HepG2 (cell line): ENCODE data around the gene PMVK. TPM values are rescaled to one million over a fixed set of nuclear protein-coding genes. Genes with fewer than 3 reads are reported as not detected.

Source experiments
- FOXA1 ChIP-seq, 2 experiments: fragments of 450-650 bp in 1 of 2; sonication (generic) in 1 of 2; formaldehyde crosslinking in 1 of 2; IDR thresholded peaks; 2 replicates each; pipeline versions ENCODE4 v1.4.0 to v1.6.1; 2016 to 2020; ENCODE audit warnings: missing genetic modification reagents in 1 of 2
- GABPB1 ChIP-seq: IDR thresholded peaks from 2 replicates; pipeline ENCODE4 v1.6.1; 2016; ENCODE audit warnings: mild to moderate bottlenecking, missing genetic modification reagents, moderate library complexity, missing compliant biosample characterization
- IKZF4 ChIP-seq: sonication (generic); formaldehyde crosslinking; IDR thresholded peaks from 2 replicates; pipeline ENCODE4 v1.5.1; 2020; ENCODE audit warnings: borderline replicate concordance, mild to moderate bottlenecking, low read depth, missing genetic modification reagents; ENCODE audit errors: not compliant biosample characterization
- JDP2 ChIP-seq: sonication (generic); formaldehyde crosslinking; IDR thresholded peaks from 2 replicates; pipeline ENCODE4 v1.8.1; 2022; ENCODE audit warnings: missing genetic modification reagents, borderline replicate concordance
- KDM4B ChIP-seq: sonication (generic); formaldehyde crosslinking; IDR thresholded peaks from 2 replicates; pipeline ENCODE4 v1.4.0; 2020; ENCODE audit warnings: missing genetic modification reagents
- KLF16 ChIP-seq, 2 experiments: sonication (generic) in 1 of 2; formaldehyde crosslinking in 1 of 2; IDR thresholded peaks; 2 replicates each; pipeline versions ENCODE4 v1.6.1 to v1.8.0; 2016 to 2023; ENCODE audit warnings: missing genetic modification reagents in 2 of 2, missing compliant biosample characterization in 1 of 2
- MEF2D ChIP-seq: sonication (generic); formaldehyde crosslinking; IDR thresholded peaks from 2 replicates; pipeline ENCODE4 v1.5.1; 2020; ENCODE audit warnings: mild to moderate bottlenecking, missing genetic modification reagents
- MTERF4 ChIP-seq: sonication (generic); formaldehyde crosslinking; IDR thresholded peaks from 2 replicates; pipeline ENCODE4 v1.8.0; 2023; ENCODE audit warnings: mild to moderate bottlenecking, missing genetic modification reagents
- MYC ChIP-seq: sonication (generic); formaldehyde crosslinking; IDR thresholded peaks from 2 replicates; pipeline ENCODE4 v1.9.0; 2021; ENCODE audit warnings: missing genetic modification reagents, borderline replicate concordance
- NCOA5 ChIP-seq: sonication (generic); formaldehyde crosslinking; IDR thresholded peaks from 2 replicates; pipeline ENCODE4 v1.4.0; 2020; ENCODE audit warnings: missing genetic modification reagents
- SP140L ChIP-seq: sonication (generic); formaldehyde crosslinking; IDR thresholded peaks from 2 replicates; pipeline ENCODE4 v1.4.0; 2020; ENCODE audit warnings: missing genetic modification reagents, borderline replicate concordance
- TSC22D2 ChIP-seq: sonication (generic); formaldehyde crosslinking; IDR thresholded peaks from 2 replicates; pipeline ENCODE4 v1.5.1; 2020; ENCODE audit warnings: missing genetic modification reagents, mild to moderate bottlenecking, borderline replicate concordance
- ZBTB49 ChIP-seq: sonication (generic); formaldehyde crosslinking; IDR thresholded peaks from 2 replicates; pipeline ENCODE4 v1.4.0; 2020; ENCODE audit warnings: missing genetic modification reagents, borderline replicate concordance
- ZFAT ChIP-seq: sonication (generic); formaldehyde crosslinking; conservative IDR thresholded peaks from 2 replicates; pipeline ENCODE4 v1.8.1; 2023; ENCODE audit warnings: missing genetic modification reagents, inconsistent platforms
- ZFP62 ChIP-seq: sonication (generic); formaldehyde crosslinking; IDR thresholded peaks from 2 replicates; pipeline ENCODE4 v1.4.0; 2020; ENCODE audit warnings: missing genetic modification reagents
- ZNF501 ChIP-seq: sonication (generic); formaldehyde crosslinking; IDR thresholded peaks from 2 replicates; pipeline ENCODE4 v1.5.1; 2020; ENCODE audit warnings: mild to moderate bottlenecking, moderate library complexity, missing genetic modification reagents
- ZNF530 ChIP-seq: sonication (generic); formaldehyde crosslinking; IDR thresholded peaks from 2 replicates; pipeline ENCODE4 v1.5.0; 2020; ENCODE audit warnings: low read depth, mild to moderate bottlenecking, missing genetic modification reagents
- ZNF569 ChIP-seq: sonication (generic); formaldehyde crosslinking; IDR thresholded peaks from 2 replicates; pipeline ENCODE4 v1.5.0; 2020; ENCODE audit warnings: mild to moderate bottlenecking, missing genetic modification reagents, moderate library complexity, borderline replicate concordance
- ZNF572 ChIP-seq: sonication (generic); formaldehyde crosslinking; IDR thresholded peaks from 2 replicates; pipeline ENCODE4 v1.5.1; 2020; ENCODE audit warnings: mild to moderate bottlenecking, missing genetic modification reagents
- ZNF749 ChIP-seq: sonication (generic); formaldehyde crosslinking; IDR thresholded peaks from 2 replicates; pipeline ENCODE4 v1.8.0; 2022; ENCODE audit warnings: mild to moderate bottlenecking, missing genetic modification reagents, moderate library complexity, borderline replicate concordance
- polyA plus RNA-seq, 8 experiments: library from polyadenylated mRNA; depleted of rRNA in 3 of 8; stranded (reverse) in 7 of 8; unstranded in 1 of 8; fragments of >200 nt; fragmentation: Illumina TruSeq in 4 of 8; extraction: Trizol in 4 of 8; gene quantifications; 2 replicates each; pipeline versions ENCODE4 v1.2.1 to v1.2.3, GENCODE V29; 2011 to 2016; ENCODE audit warnings: low read depth in 4 of 8, missing spikeins in 1 of 8, mixed read lengths in 1 of 8; ENCODE audit not compliant: insufficient read depth in 1 of 8
- total RNA-seq, 5 experiments: library from RNA; depleted of rRNA; stranded (reverse); fragments of >200 nt; fragmentation: Illumina TruSeq; extraction: Trizol; gene quantifications; 2 replicates each; pipeline ENCODE4 v1.2.3, GENCODE V29; 2016; ENCODE audit warnings: low read depth in 1 of 5

PMVK gene
- total and polyA plus RNA-seq, 2 of the 13 experiments (the other 11 are each of a cell fraction or from before 2014, with no cell fraction given): 3.9 to 12.6 TPM

GRCh38 chr1:154972517-154973343 is 36.2 kb upstream of the PMVK start (continued):
- TF ChIP-seq ZFAT (CRISPR knock-in tag) (no peak), JDP2 (CRISPR knock-in tag) (no peak; the same call in 1 of the 2 replicates), SP140L (CRISPR knock-in tag) (no peak), ZBTB49 (CRISPR knock-in tag) (no peak), ZNF569 (CRISPR knock-in tag) (no peak), TSC22D2 (CRISPR knock-in tag) (peak; percentile 74; the same call in 1 of the 2 replicates), ZFP62 (no peak), KDM4B (CRISPR knock-in tag) (no peak), IKZF4 (CRISPR knock-in tag) (peak; percentile 39), MYC (CRISPR knock-in tag) (peak; percentile 63; the same call in 1 of the 2 replicates), FOXA1 (IDR thresholded peaks at IDR 0.05) (no peak), FOXA1 (CRISPR knock-in tag; IDR thresholded peaks at IDR 0.05) (peak; percentile 3; the same call in 1 of the 2 replicates), MTERF4 (CRISPR knock-in tag) (no peak; the same call in 1 of the 2 replicates), KLF16 (CRISPR knock-in tag; IDR thresholded peaks at IDR 0.05) (peak in 1 of 2 experiments; percentile 48; a peak in 1 of 4 replicates), GABPB1 (CRISPR knock-in tag) (peak; percentile 79), ZNF501 (CRISPR knock-in tag) (peak; percentile 52; the same call in 1 of the 2 replicates), ZNF572 (CRISPR knock-in tag) (no peak), NCOA5 (no peak; the same call in 1 of the 2 replicates), MEF2D (CRISPR knock-in tag) (peak; percentile 52; the same call in 1 of the 2 replicates), ZNF530 (CRISPR knock-in tag) (no peak), ZNF749 (CRISPR knock-in tag) (peak; percentile 58; the same call in 1 of the 2 replicates)
